HCT116 (cell line): Measurements from ENCODE around the gene PRDM8. TPM values are rescaled to one million over a fixed set of nuclear protein-coding genes. Genes with fewer than 3 reads are reported as not detected.

Experiments used
- ATAC-seq: fragments of 200-7000 bp; cut with Tn5 transposase; 2 replicates; pipeline ENCODE4 v1.9.1; 2020; ENCODE audit warnings: mild to moderate bottlenecking, moderate library complexity
- BruUV-seq: library from RNA; stranded (reverse); fragments of 400-500 nt; replicated peaks from 2 replicates; lab custom pipeline; 2021; lab: Mats Ljungman, UMichigan
- CTCF ChIA-PET: fragments of 300-600 bp; sonication (Branson Sonifier 250); formaldehyde crosslinking; loops from one replicate; lab custom pipeline; 2021; ENCODE audit warnings: antibody characterized with exemption; lab: Charles Lee
- POLR2A ChIA-PET: fragments of 300-600, 350-600 bp; sonication (Branson Sonifier 250); formaldehyde crosslinking; loops from one replicate; lab custom pipeline; 2021; ENCODE audit warnings: antibody characterized with exemption; lab: Charles Lee
- RAD21 ChIA-PET, 2 experiments: fragments of 300-600 bp; sonication (Branson Sonifier 250); formaldehyde crosslinking; loops; one replicate each; lab custom pipeline; 2023; ENCODE audit warnings: low total read pairs in 2 of 2; ENCODE audit not compliant: uncharacterized antibody in 2 of 2, unreplicated experiment in 2 of 2, low non-redundant PET in 1 of 2; lab: Charles Lee
- DNase-seq: peaks from one replicate; pipeline ENCODE4 v3.0.0-alpha.2; 2010; ENCODE audit warnings: low read depth, low spot score
- H2AFZ ChIP-seq: fragments of 200-600 bp; shearing (Covaris generic), sonication (generic); 2 replicates; pipeline ENCODE4 v1.6.1; 2017; ENCODE audit warnings: low read depth, mixed run types, mixed read lengths, antibody characterized with exemption, low read length; ENCODE audit not compliant: poor library complexity, severe bottlenecking
- H3K27ac ChIP-seq: 2 replicates; pipeline ENCODE4 v1.5.1; 2012; ENCODE audit warnings: low read depth, low read length
- H3K27me3 ChIP-seq: fragments of 200-600 bp; sonication (generic); 2 replicates; pipeline ENCODE4 v1.6.1; 2016; ENCODE audit warnings: mixed run types, low read length, mixed read lengths; ENCODE audit not compliant: insufficient read depth
- H3K36me3 ChIP-seq, 2 experiments: fragments of 200-500 bp in 1 of 2; fragments of 200-600 bp in 1 of 2; sonication (Bioruptor generic) in 1 of 2; sonication (generic) in 1 of 2; 2 replicates each; pipeline versions ENCODE4 v1.5.1 to v1.6.1; 2014 to 2016; ENCODE audit warnings: low read length in 2 of 2, inconsistent platforms in 1 of 2, mixed read lengths in 1 of 2, mixed run types in 1 of 2; ENCODE audit not compliant: insufficient read depth in 2 of 2, control insufficient read depth in 1 of 2
- H3K4me1 ChIP-seq, 2 experiments: fragments of 200-600 bp in 1 of 2; sonication (generic) in 1 of 2; 2 replicates each; pipeline versions ENCODE4 v1.5.1 to v1.6.1; 2012 to 2017; ENCODE audit warnings: low read length in 2 of 2, inconsistent platforms in 1 of 2, mild to moderate bottlenecking in 1 of 2, mixed read lengths in 1 of 2, mixed run types in 1 of 2, moderate library complexity in 1 of 2; ENCODE audit not compliant: insufficient read depth in 2 of 2, control insufficient read depth in 1 of 2
- H3K4me2 ChIP-seq: fragments of 200-600 bp; sonication (generic); 2 replicates; pipeline ENCODE4 v1.6.1; 2017; ENCODE audit warnings: mixed run types, low read length, mixed read lengths
- H3K4me3 ChIP-seq, 2 experiments: fragments of 200-600 bp in 1 of 2; sonication (generic) in 1 of 2; replicated peaks in 1 of 2; 2 replicates each; pipeline ENCODE4 v1.5.1; 2011 to 2016; ENCODE audit warnings: low read length in 2 of 2, control low read depth in 1 of 2, low read depth in 1 of 2, mild to moderate bottlenecking in 1 of 2, mixed read lengths in 1 of 2, mixed run types in 1 of 2
- H3K79me2 ChIP-seq: fragments of 200-600 bp; sonication (generic); 2 replicates; pipeline ENCODE4 v1.6.1; 2017; ENCODE audit warnings: mild to moderate bottlenecking, mixed run types, low read length, moderate library complexity, mixed read lengths; ENCODE audit not compliant: insufficient read depth
- H3K9ac ChIP-seq: fragments of 200-600 bp; sonication (generic); 2 replicates; pipeline ENCODE4 v1.6.1; 2016; ENCODE audit warnings: low read length, mixed read lengths
- H3K9me2 ChIP-seq: fragments of 200-600 bp; sonication (generic), shearing (Covaris generic); 2 replicates; pipeline ENCODE4 v1.6.1; 2017; ENCODE audit warnings: mixed run types, mild to moderate bottlenecking, moderate library complexity; ENCODE audit not compliant: insufficient read depth
- H3K9me3 ChIP-seq, 2 experiments: fragments of 200-500 bp in 1 of 2; fragments of 200-600 bp in 1 of 2; sonication (Bioruptor generic) in 1 of 2; sonication (generic) in 1 of 2; 2 replicates each; pipeline ENCODE4 v1.6.1; 2014 to 2017; ENCODE audit warnings: low read length in 2 of 2, mixed read lengths in 2 of 2, inconsistent platforms in 1 of 2, low read depth in 1 of 2, mild to moderate bottlenecking in 1 of 2, mixed run types in 1 of 2, moderate library complexity in 1 of 2; ENCODE audit not compliant: control insufficient read depth in 1 of 2, insufficient read depth in 1 of 2
- H4K20me1 ChIP-seq: fragments of 200-600 bp; sonication (generic), shearing (Covaris generic); 2 replicates; pipeline ENCODE4 v1.6.1; 2017; ENCODE audit warnings: mixed run types, mild to moderate bottlenecking, moderate library complexity; ENCODE audit not compliant: insufficient read depth
- EGR1 ChIP-seq: IDR thresholded peaks from 2 replicates; pipeline ENCODE4 v1.6.1; 2012; ENCODE audit warnings: low read depth
- POLR2A ChIP-seq: IDR thresholded peaks from 2 replicates; pipeline ENCODE4 v1.7.0; 2011; ENCODE audit warnings: borderline replicate concordance; ENCODE audit not compliant: insufficient read depth, insufficient read length; ENCODE audit errors: extremely low read depth
- SRF ChIP-seq: IDR thresholded peaks from 2 replicates; pipeline ENCODE4 v1.6.1; 2012; ENCODE audit warnings: low read depth
- ZNF274 ChIP-seq: fragments of 200-500 bp; sonication (Bioruptor generic); IDR thresholded peaks from 2 replicates; pipeline ENCODE4 v1.6.1; 2014; ENCODE audit warnings: mild to moderate bottlenecking, low read depth, low read length, inconsistent platforms
- intact Hi-C: fragments of 100-400 bp; cut with micrococcal nuclease; formaldehyde crosslinking; loops from 2 replicates; pipeline ENCODE4 v1.10.0; 2022
- total RNA-seq: library from RNA; stranded (reverse); gene quantifications from one replicate; pipeline ENCODE4 v1.2.1, GENCODE V29; 2021; ENCODE audit not compliant: unreplicated experiment
- TF ChIP-seq, protein P1 (sequence below): IDR thresholded peaks from 2 replicates; pipeline ENCODE4 v1.6.1; 2011; ENCODE audit warnings: mild to moderate bottlenecking, low read length, moderate library complexity; ENCODE audit not compliant: insufficient replicate concordance; ENCODE audit errors: extremely low read depth
- TF ChIP-seq, protein P2 (sequence below): IDR thresholded peaks from 2 replicates; pipeline ENCODE4 v1.6.1; 2012; ENCODE audit warnings: low read depth
- TF ChIP-seq, protein P3 (sequence below), 3 experiments: fragments of 200-600 bp in 1 of 3; sonication (generic) in 1 of 3; IDR thresholded peaks in 2 of 3; conservative IDR thresholded peaks in 1 of 3; 2 replicates each; pipeline ENCODE4 v1.5.1; 2012 to 2017; ENCODE audit warnings: low read depth in 2 of 3, low read length in 2 of 3, antibody characterized with exemption in 1 of 3, borderline replicate concordance in 1 of 3, control low read depth in 1 of 3, mild to moderate bottlenecking in 1 of 3, mixed read lengths in 1 of 3, mixed run types in 1 of 3, moderate library complexity in 1 of 3; ENCODE audit not compliant: insufficient read depth in 1 of 3

Gene PRDM8
- total RNA-seq, 1 experiment from 2014 or later, result 1.4 TPM

DNA sequence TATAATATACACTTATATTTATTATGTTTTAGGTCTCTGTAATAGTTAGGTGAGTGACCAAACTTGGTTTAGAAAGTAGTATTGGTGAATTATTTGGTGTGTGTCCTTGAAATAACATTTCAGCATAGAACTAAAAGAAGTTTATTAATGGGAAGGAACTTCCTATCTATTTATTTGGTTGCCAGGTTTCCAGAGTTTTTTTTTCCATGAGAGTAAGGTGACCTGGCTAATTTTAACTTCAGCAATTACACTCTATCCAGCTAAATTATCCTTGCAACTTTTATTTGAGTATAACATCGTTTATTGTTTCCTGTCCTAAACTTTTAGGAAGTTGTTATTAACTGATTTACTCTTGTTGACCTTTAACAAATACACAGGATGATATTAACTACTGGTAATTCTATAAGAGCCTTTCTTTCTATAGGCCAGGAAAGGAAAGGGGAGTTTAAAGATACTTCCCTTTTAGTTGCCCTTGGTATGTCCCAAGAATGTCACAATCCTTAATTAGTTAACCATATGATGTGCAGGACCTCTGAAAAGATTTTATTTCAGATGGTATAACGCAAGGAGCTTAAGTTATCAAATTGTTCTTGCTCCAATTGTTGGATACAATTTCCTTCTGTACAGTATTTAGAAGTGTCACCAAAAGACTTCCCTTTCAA, 18.9 kb downstream of the PRDM8 start:
- ATAC-seq, result no peak
- no peak overlapping the region for H3K9ac ChIP-seq
- POLR2A ChIA-PET, result no interaction called here
- peaks cover 35% of the 10 kb centered on the region for H3K27me3 ChIP-seq
- no peaks in the 10 kb centered on the region for H3K36me3 ChIP-seq
- no peak for DNase-seq
- no peak overlapping the region for H3K27ac ChIP-seq
- no peaks in the 10 kb centered on the region for H3K4me1 ChIP-seq
- H3K79me2 ChIP-seq, result no peaks in the 10 kb centered on the region
- H3K9me3 ChIP-seq, result no peaks in the 10 kb centered on the region
- H4K20me1 ChIP-seq, result no peaks in the 10 kb centered on the region
- RAD21 ChIA-PET, result interaction anchor here in 1 of 2 experiments (0.6 kb wide), 1 partner anchor 1254 kb away, joined by 3 read pairs; no protein-coding TSS in a partner anchor
- TF ChIP-seq, protein P1, sequence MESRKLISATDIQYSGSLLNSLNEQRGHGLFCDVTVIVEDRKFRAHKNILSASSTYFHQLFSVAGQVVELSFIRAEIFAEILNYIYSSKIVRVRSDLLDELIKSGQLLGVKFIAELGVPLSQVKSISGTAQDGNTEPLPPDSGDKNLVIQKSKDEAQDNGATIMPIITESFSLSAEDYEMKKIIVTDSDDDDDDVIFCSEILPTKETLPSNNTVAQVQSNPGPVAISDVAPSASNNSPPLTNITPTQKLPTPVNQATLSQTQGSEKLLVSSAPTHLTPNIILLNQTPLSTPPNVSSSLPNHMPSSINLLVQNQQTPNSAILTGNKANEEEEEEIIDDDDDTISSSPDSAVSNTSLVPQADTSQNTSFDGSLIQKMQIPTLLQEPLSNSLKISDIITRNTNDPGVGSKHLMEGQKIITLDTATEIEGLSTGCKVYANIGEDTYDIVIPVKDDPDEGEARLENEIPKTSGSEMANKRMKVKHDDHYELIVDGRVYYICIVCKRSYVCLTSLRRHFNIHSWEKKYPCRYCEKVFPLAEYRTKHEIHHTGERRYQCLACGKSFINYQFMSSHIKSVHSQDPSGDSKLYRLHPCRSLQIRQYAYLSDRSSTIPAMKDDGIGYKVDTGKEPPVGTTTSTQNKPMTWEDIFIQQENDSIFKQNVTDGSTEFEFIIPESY, result no peak
- TF ChIP-seq ZNF274, result no peak
- H3K9me2 ChIP-seq, result no peaks in the 10 kb centered on the region
- no peak overlapping the region for H3K4me3 ChIP-seq
- no peak overlapping the region for H3K4me2 ChIP-seq
- intact Hi-C loops, result no loop called here
- no TSS peak for BruUV-seq
- CTCF ChIA-PET, result interaction anchor here (0.6 to 1.2 kb wide), 6 partner anchors 8 to 1264 kb away, joined by 3 to 7 read pairs (median 3); no protein-coding TSS in a partner anchor
- no peak overlapping the region for H2AFZ ChIP-seq

DNA sequence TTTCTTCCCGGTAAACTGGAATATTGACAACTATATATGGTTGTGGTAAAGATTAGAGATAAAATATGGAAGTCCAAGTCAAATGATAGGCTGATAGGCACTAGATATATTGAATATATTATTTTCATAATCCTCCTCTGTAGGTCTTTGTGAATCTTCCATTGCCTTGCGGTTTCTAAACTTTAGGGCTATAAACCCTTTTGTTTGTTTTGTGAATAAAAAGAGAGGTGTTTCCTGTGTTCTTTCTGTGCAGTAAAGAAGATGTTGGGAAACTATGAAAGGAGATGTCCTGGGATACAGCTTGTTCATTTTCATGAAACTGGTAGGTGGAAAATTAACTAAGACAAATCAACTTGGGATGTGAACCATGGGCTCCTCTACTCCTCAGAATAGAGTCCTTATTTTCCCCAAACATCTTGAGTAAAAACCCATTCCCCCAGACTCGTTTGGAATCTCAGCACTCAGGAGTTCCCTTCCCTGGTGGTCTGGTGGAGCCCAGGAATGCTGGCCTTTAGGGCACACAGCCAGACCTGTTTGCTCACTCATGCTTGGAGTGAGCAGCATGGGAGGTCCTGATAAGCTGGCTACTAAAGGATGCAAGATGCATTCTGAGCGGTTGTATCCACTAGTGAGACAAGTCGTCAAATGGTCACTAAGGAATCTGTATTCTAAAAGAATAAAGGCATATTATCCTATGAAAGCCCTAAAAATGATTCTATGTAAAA, 22.2 kb downstream of the PRDM8 start:
- no TSS peak for BruUV-seq
- Histone ChIP-seq H3K27me3 (peaks cover 36% of the 10 kb centered on the region), H2AFZ (no peak overlapping the region), H3K9me2 (no peaks in the 10 kb centered on the region), H3K4me1 (no peaks in the 10 kb centered on the region), H3K79me2 (no peaks in the 10 kb centered on the region), H3K4me3 (no peak overlapping the region), H3K36me3 (no peaks in the 10 kb centered on the region), H3K27ac (no peak overlapping the region), H3K9ac (no peak overlapping the region), H4K20me1 (no peaks in the 10 kb centered on the region), H3K4me2 (no peak overlapping the region), H3K9me3 (no peaks in the 10 kb centered on the region)
- ChIA-PET RAD21 (no interaction called here), POLR2A (no interaction called here), CTCF (interaction anchor here (1.0 to 2.3 kb wide), 8 partner anchors 9 to 1178 kb away, joined by 3 to 12 read pairs (median 4); no protein-coding TSS in a partner anchor)
- TF ChIP-seq POLR2A, result no peak
- TF ChIP-seq, protein P2, sequence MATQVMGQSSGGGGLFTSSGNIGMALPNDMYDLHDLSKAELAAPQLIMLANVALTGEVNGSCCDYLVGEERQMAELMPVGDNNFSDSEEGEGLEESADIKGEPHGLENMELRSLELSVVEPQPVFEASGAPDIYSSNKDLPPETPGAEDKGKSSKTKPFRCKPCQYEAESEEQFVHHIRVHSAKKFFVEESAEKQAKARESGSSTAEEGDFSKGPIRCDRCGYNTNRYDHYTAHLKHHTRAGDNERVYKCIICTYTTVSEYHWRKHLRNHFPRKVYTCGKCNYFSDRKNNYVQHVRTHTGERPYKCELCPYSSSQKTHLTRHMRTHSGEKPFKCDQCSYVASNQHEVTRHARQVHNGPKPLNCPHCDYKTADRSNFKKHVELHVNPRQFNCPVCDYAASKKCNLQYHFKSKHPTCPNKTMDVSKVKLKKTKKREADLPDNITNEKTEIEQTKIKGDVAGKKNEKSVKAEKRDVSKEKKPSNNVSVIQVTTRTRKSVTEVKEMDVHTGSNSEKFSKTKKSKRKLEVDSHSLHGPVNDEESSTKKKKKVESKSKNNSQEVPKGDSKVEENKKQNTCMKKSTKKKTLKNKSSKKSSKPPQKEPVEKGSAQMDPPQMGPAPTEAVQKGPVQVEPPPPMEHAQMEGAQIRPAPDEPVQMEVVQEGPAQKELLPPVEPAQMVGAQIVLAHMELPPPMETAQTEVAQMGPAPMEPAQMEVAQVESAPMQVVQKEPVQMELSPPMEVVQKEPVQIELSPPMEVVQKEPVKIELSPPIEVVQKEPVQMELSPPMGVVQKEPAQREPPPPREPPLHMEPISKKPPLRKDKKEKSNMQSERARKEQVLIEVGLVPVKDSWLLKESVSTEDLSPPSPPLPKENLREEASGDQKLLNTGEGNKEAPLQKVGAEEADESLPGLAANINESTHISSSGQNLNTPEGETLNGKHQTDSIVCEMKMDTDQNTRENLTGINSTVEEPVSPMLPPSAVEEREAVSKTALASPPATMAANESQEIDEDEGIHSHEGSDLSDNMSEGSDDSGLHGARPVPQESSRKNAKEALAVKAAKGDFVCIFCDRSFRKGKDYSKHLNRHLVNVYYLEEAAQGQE, result no peak
- TF ChIP-seq, protein P3, sequence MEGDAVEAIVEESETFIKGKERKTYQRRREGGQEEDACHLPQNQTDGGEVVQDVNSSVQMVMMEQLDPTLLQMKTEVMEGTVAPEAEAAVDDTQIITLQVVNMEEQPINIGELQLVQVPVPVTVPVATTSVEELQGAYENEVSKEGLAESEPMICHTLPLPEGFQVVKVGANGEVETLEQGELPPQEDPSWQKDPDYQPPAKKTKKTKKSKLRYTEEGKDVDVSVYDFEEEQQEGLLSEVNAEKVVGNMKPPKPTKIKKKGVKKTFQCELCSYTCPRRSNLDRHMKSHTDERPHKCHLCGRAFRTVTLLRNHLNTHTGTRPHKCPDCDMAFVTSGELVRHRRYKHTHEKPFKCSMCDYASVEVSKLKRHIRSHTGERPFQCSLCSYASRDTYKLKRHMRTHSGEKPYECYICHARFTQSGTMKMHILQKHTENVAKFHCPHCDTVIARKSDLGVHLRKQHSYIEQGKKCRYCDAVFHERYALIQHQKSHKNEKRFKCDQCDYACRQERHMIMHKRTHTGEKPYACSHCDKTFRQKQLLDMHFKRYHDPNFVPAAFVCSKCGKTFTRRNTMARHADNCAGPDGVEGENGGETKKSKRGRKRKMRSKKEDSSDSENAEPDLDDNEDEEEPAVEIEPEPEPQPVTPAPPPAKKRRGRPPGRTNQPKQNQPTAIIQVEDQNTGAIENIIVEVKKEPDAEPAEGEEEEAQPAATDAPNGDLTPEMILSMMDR (IDR thresholded peaks at IDR 0.05 in 2 of 3, conservative IDR thresholded peaks at IDR 0.05 in 1 of 3; ENCODE audit: borderline replicate concordance in 1 of 3, insufficient read depth in 1 of 3, low read depth in 2 of 3, low read length in 2 of 3), result no peak
- no peak for TF ChIP-seq EGR1
- TF ChIP-seq SRF, result no peak
- DNase-seq (no peak), ATAC-seq (no peak)
- intact Hi-C loops, result loop anchor here (10.0 kb wide), 1 partner anchor 835 kb away; no protein-coding TSS in a partner anchor
